ENCODE results near the gene GIT1. TPM values are rescaled to one million over a fixed set of nuclear protein-coding genes. Genes with fewer than 3 reads are reported as not detected.

Gene GIT1
- total and polyA plus RNA-seq, 12 donors = 13.7 to 51.6 (median 31.7) TPM

DNA sequence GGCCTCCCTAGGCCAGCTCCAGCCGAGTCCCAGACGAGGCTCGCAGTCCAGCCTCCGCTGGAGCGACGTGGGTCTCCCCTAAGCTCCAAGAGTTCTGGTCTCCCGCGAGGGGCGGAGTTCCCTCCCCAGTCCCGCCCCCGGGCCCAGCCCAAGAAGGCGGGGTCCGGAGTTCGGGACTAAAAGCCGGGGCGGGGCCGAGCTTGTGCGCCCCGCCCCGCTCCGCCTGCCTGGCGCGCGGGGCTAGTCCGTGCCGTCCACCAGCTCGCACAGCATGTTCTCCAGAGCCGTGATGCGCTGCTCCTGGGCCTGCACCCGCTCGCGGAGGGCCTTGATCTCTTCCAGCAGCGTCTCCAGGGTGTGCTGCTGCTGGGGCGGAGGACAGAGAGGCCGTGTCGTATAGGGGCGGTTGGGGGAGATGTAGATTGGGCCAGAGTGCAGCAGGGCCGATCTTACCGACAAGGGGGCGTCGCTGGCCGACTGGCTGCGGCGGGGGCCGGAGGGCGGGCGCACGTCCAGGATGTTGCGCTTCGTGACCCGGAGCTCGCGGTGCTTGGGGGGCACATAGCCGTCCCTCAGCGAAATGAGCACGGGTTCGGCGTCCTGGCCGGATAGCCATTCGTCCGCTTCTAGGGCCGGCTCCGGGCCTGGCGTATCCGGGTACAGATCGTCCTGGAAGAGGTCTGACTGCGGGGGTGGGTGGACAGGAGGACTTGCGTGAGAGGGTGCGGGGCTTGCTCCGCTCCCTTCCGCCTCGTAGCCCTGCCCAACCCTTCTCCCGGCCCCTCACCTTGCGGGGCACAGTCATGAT is 26.2 kb upstream of the GIT1 start:
- H3K36me3 ChIP-seq (replicated peaks in 1 of 2) = no peaks in the 10 kb centered on the region
- DNase-seq = peak; percentile 77 to 90 (median 84)
- peak overlapping the region in 2 of 4 donors; percentile 13 to 48 for H3K4me3 ChIP-seq
- WGBS, 4 donors = 0 to 4% (median 3%) methylated on average over 12 to 74 of the region's 74 CpGs
- H3K9me3 ChIP-seq (replicated peaks in 1 of 3) = no peaks in the 10 kb centered on the region
- H3K27ac ChIP-seq = peak overlapping the region in 1 of 5 donors; percentile 45
- intact Hi-C loops (cut with DNase I) = loop anchor here in 1 of 2 donors (5.0 kb wide), 1 partner anchor 33 kb away; no protein-coding TSS in a partner anchor
- TF ChIP-seq POLR2A (IDR thresholded peaks at IDR 0.05) (peak in 1 of 2 donors; percentile 64), CTCF (IDR thresholded peaks at IDR 0.05) (no peak)
- H3K4me1 ChIP-seq (replicated peaks in 1 of 2) = peaks cover 26 to 53% of the 10 kb centered on the region in 2 donors
- H3K27me3 ChIP-seq = no peaks in the 10 kb centered on the region

DNA sequence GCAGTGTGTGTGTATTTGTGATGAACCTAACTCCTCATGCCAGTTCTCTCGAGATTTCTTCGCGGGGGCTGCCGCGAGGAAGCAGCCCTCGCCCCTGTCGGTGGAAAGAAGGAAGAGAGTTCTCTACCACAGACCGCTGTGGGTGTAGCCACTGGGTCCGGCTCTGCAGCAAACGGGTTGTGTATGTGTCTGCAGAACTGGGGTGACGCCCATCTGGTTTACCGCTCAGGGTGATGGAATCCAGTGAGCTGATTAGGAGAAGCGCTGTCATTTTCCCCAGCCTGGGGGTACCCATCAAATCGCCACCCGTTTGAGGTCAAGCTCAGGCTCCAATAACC is 25.6 kb upstream of the GIT1 start:
- WGBS, 4 donors = 16 to 37% (median 28%) methylated on average over 11 to 15 of the region's 15 CpGs
- peaks cover 26 to 53% of the 10 kb centered on the region in 2 donors for H3K4me1 ChIP-seq (replicated peaks in 1 of 2)
- no peaks in the 10 kb centered on the region for H3K36me3 ChIP-seq (replicated peaks in 1 of 2)
- DNase-seq = peak in 2 of 7 donors; percentile 28 to 42
- no peaks in the 10 kb centered on the region for H3K9me3 ChIP-seq (replicated peaks in 1 of 3)
- TF ChIP-seq CTCF (IDR thresholded peaks at IDR 0.05) (no peak), POLR2A (IDR thresholded peaks at IDR 0.05) (no peak)
- H3K27ac ChIP-seq = no peak overlapping the region
- H3K4me3 ChIP-seq = peak overlapping the region in 1 of 4 donors; percentile 48
- intact Hi-C loops (cut with DNase I) = loop anchor here in 1 of 2 donors (5.0 kb wide), 1 partner anchor 33 kb away; no protein-coding TSS in a partner anchor
- H3K27me3 ChIP-seq = no peaks in the 10 kb centered on the region

DNA sequence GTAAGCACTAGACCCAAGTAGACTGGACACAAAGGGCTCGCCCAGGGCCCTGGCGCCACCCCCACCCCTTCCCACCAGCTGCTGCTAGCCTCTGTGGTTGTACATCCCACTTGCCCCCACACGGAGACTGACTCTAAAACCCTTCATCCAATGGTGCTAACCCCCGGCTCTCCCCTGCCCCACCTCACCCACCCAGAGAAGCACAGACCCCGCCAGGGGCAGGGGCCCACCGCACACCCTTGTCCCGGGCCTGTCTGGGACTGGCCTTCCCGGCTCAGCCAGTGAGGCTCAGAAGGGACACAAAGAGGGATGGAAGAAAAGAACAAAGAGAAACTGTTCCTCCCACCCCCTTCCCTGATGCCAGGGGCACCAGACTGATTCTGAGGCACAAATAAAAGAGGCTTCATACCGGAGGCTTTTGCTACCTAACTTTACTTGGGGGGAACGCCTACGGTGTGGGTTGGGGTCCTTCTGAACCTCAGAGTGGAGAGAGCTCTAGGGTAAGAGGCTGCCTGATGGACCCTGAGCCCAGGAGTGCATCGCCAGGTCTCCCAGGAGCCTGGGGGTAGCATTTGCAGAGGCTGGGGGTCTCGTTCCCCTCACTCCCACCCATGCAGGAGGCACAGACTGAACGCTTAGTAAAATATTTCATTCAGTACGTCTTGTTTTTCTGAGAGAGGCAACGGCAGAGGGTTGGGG is 25.1 kb upstream of the GIT1 start:
- Histone ChIP-seq H3K27ac (no peak overlapping the region), H3K27me3 (no peaks in the 10 kb centered on the region), H3K36me3 (replicated peaks in 1 of 2) (no peaks in the 10 kb centered on the region), H3K4me1 (replicated peaks in 1 of 2) (peaks cover 26 to 53% of the 10 kb centered on the region in 2 donors), H3K4me3 (no peak overlapping the region), H3K9me3 (replicated peaks in 1 of 3) (no peaks in the 10 kb centered on the region)
- intact Hi-C loops (cut with DNase I) = loop anchor here (5.0 kb wide), 2 partner anchors 32 to 37 kb away; no protein-coding TSS in a partner anchor
- no peak for TF ChIP-seq CTCF (IDR thresholded peaks at IDR 0.05)
- no peak for TF ChIP-seq POLR2A (IDR thresholded peaks at IDR 0.05)
- WGBS, 4 donors = 55 to 78% (median 66%) methylated on average over 9 to 16 of the region's 16 CpGs
- no peak for DNase-seq

DNA sequence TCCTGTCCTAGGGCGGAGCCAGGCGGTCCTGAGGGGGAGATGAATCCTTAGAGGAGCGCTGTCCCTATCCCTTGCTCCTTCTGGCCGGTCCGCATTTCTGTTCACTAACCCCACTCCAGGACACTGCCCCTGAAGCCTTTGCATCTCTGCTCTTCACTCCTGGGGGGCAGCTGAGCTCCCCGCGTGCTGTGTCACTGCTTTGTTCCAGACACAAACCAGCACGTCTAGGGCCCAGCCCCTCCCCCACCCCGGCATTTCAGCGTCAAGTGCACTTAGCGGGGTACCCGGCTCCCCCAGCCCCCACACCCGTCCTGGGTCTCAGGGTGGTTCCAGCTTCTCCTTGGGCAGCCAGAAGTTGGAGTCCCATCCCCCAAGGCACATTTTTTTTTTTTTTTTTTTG is 24.4 kb upstream of the GIT1 start:
- Histone ChIP-seq H3K4me3 (peak overlapping the region in 1 of 4 donors; percentile 38), H3K27ac (no peak overlapping the region), H3K27me3 (no peaks in the 10 kb centered on the region), H3K36me3 (replicated peaks in 1 of 2) (no peaks in the 10 kb centered on the region), H3K4me1 (replicated peaks in 1 of 2) (peaks cover 26 to 53% of the 10 kb centered on the region in 2 donors), H3K9me3 (replicated peaks in 1 of 3) (no peaks in the 10 kb centered on the region)
- WGBS, 4 donors = 19 to 30% (median 21%) methylated on average over 12 to 13 of the region's 13 CpGs
- TF ChIP-seq CTCF (IDR thresholded peaks at IDR 0.05) = no peak
- TF ChIP-seq POLR2A (IDR thresholded peaks at IDR 0.05) = no peak
- intact Hi-C loops (cut with DNase I) = loop anchor here in 1 of 2 donors (5.0 kb wide), 1 partner anchor 37 kb away; no protein-coding TSS in a partner anchor
- DNase-seq = peak in 1 of 7 donors; percentile 48

Measured in adrenal gland (tissue), 12 donors.